SK-N-MC (cell line): ENCODE measurements around the gene EIF3J.

Source experiments
- EZH2 ChIP-seq: fragments of 200-600 bp; sonication (generic); IDR thresholded peaks from one replicate; pipeline ENCODE4 v1.6.1; 2017; ENCODE audit warnings: antibody characterized with exemption
- POLR2AphosphoS5 ChIP-seq: IDR thresholded peaks from 2 replicates; pipeline ENCODE4 v1.6.1; 2012; ENCODE audit warnings: mild to moderate bottlenecking, low read depth, low read length, borderline replicate concordance

GRCh38 chr15:44500555-44500954, 36.4 kb upstream of the EIF3J start:
- no peak for TF ChIP-seq POLR2AphosphoS5
- no peak for TF ChIP-seq EZH2
